Measurements from ENCODE around the gene MAPKAPK2.

Gene MAPKAPK2

GRCh38 chr1:206739411-206740076, 54.8 kb downstream of the MAPKAPK2 start:
- Histone ChIP-seq H3F3A (ENCODE audit: insufficient read depth, low read length) (peaks cover 28% of the 10 kb centered on the region), H3K27me3 (replicated peaks; ENCODE audit: insufficient read depth, low read length) (no peaks in the 10 kb centered on the region), H3K9me3 (replicated peaks; ENCODE audit: insufficient read depth, low read length) (no peaks in the 10 kb centered on the region), H3K36me3 (replicated peaks; ENCODE audit: insufficient read depth, low read length) (no peaks in the 10 kb centered on the region), H3K27ac (ENCODE audit: low read length) (peak overlapping the region; percentile 86), H3K4me3 (ENCODE audit: low read length) (peak overlapping the region; percentile 14; the same call in 1 of the 2 replicates), H3K4me1 (ENCODE audit: low read length) (peaks cover 46% of the 10 kb centered on the region), H3K79me2 (ENCODE audit: low read length) (no peaks in the 10 kb centered on the region), H3K9me2 (replicated peaks; ENCODE audit: insufficient read depth, low read length) (no peaks in the 10 kb centered on the region), H3K9ac (ENCODE audit: low read length) (peak overlapping the region; percentile 48), H3K4me2 (ENCODE audit: low read depth, low read length) (peak overlapping the region; percentile 79), H4K20me1 (ENCODE audit: insufficient read depth, low read length) (no peaks in the 10 kb centered on the region), H2AFZ (ENCODE audit: low read length) (peak overlapping the region; percentile 12; the same call in 1 of the 2 replicates)
- TF ChIP-seq EZH2 (optimal IDR thresholded peaks at IDR 0.05; ENCODE audit: low read depth, low read length) (no peak), EZH2phosphoT487 (IDR thresholded peaks at IDR 0.05; ENCODE audit: low read length) (no peak), CTCF (IDR thresholded peaks at IDR 0.05; ENCODE audit: low read length) (no peak)
- DNase-seq: peak; percentile 98

GRCh38 chr1:206741142-206741701, 56.5 kb downstream of the MAPKAPK2 start:
- Histone ChIP-seq H3K36me3 (replicated peaks; ENCODE audit: insufficient read depth, low read length) (no peaks in the 10 kb centered on the region), H3K4me2 (ENCODE audit: low read depth, low read length) (0 out of 2 replicates have a peak overlapping the region, but pooled peaks have one; percentile 79), H3K9ac (ENCODE audit: low read length) (no peak overlapping the region), H3K9me2 (replicated peaks; ENCODE audit: insufficient read depth, low read length) (no peaks in the 10 kb centered on the region), H3K27ac (ENCODE audit: low read length) (no peak overlapping the region), H3K9me3 (replicated peaks; ENCODE audit: insufficient read depth, low read length) (no peaks in the 10 kb centered on the region), H3F3A (ENCODE audit: insufficient read depth, low read length) (peaks cover 28% of the 10 kb centered on the region), H2AFZ (ENCODE audit: low read length) (no peak overlapping the region), H3K27me3 (replicated peaks; ENCODE audit: insufficient read depth, low read length) (no peaks in the 10 kb centered on the region), H3K4me1 (ENCODE audit: low read length) (peaks cover 41% of the 10 kb centered on the region), H3K79me2 (ENCODE audit: low read length) (no peaks in the 10 kb centered on the region), H3K4me3 (ENCODE audit: low read length) (no peak overlapping the region), H4K20me1 (ENCODE audit: insufficient read depth, low read length) (no peaks in the 10 kb centered on the region)
- TF ChIP-seq CTCF (IDR thresholded peaks at IDR 0.05; ENCODE audit: low read length) (no peak), EZH2phosphoT487 (IDR thresholded peaks at IDR 0.05; ENCODE audit: low read length) (no peak)
- DNase-seq: no peak

GRCh38 chr1:206742719-206743383, 58.1 kb downstream of the MAPKAPK2 start:
- Histone ChIP-seq H3K9me2 (replicated peaks; ENCODE audit: insufficient read depth, low read length) (no peaks in the 10 kb centered on the region), H2AFZ (ENCODE audit: low read length) (no peak overlapping the region), H3F3A (ENCODE audit: insufficient read depth, low read length) (peaks cover 26% of the 10 kb centered on the region), H3K4me2 (ENCODE audit: low read depth, low read length) (no peak overlapping the region), H3K9me3 (replicated peaks; ENCODE audit: insufficient read depth, low read length) (no peaks in the 10 kb centered on the region), H3K9ac (ENCODE audit: low read length) (no peak overlapping the region), H3K27me3 (replicated peaks; ENCODE audit: insufficient read depth, low read length) (no peaks in the 10 kb centered on the region), H3K27ac (ENCODE audit: low read length) (no peak overlapping the region), H3K4me1 (ENCODE audit: low read length) (peaks cover 35% of the 10 kb centered on the region), H3K36me3 (replicated peaks; ENCODE audit: insufficient read depth, low read length) (no peaks in the 10 kb centered on the region), H3K79me2 (ENCODE audit: low read length) (no peaks in the 10 kb centered on the region), H4K20me1 (ENCODE audit: insufficient read depth, low read length) (no peaks in the 10 kb centered on the region), H3K4me3 (ENCODE audit: low read length) (no peak overlapping the region)
- no peak for DNase-seq
- TF ChIP-seq CTCF (IDR thresholded peaks at IDR 0.05; ENCODE audit: low read length) (no peak), EZH2 (optimal IDR thresholded peaks at IDR 0.05; ENCODE audit: low read depth, low read length) (no peak), EZH2phosphoT487 (IDR thresholded peaks at IDR 0.05; ENCODE audit: low read length) (no peak)

Measured in MM.1S (cell line).